Measurements from ENCODE around the gene ATF7IP2. TPM values are rescaled to one million over a fixed set of nuclear protein-coding genes. Genes with fewer than 3 reads are reported as not detected.

The ATF7IP2 gene
- total and polyA plus RNA-seq, 9 of the 15 experiments (the other 6 are each of a cell fraction or from before 2014, with no cell fraction given): 131 to 515 (median 196) TPM

GRCh38 chr16:10480151-10480550 lies 94.3 kb downstream of the ATF7IP2 start (continued):
- TF ChIP-seq, protein P1, sequence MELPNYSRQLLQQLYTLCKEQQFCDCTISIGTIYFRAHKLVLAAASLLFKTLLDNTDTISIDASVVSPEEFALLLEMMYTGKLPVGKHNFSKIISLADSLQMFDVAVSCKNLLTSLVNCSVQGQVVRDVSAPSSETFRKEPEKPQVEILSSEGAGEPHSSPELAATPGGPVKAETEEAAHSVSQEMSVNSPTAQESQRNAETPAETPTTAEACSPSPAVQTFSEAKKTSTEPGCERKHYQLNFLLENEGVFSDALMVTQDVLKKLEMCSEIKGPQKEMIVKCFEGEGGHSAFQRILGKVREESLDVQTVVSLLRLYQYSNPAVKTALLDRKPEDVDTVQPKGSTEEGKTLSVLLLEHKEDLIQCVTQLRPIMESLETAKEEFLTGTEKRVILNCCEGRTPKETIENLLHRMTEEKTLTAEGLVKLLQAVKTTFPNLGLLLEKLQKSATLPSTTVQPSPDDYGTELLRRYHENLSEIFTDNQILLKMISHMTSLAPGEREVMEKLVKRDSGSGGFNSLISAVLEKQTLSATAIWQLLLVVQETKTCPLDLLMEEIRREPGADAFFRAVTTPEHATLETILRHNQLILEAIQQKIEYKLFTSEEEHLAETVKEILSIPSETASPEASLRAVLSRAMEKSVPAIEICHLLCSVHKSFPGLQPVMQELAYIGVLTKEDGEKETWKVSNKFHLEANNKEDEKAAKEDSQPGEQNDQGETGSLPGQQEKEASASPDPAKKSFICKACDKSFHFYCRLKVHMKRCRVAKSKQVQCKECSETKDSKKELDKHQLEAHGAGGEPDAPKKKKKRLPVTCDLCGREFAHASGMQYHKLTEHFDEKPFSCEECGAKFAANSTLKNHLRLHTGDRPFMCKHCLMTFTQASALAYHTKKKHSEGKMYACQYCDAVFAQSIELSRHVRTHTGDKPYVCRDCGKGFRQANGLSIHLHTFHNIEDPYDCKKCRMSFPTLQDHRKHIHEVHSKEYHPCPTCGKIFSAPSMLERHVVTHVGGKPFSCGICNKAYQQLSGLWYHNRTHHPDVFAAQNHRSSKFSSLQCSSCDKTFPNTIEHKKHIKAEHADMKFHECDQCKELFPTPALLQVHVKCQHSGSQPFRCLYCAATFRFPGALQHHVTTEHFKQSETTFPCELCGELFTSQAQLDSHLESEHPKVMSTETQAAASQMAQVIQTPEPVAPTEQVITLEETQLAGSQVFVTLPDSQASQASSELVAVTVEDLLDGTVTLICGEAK (IDR thresholded peaks at IDR 0.05): no peak
- TF ChIP-seq, protein P1 (CRISPR knock-in tag; IDR thresholded peaks at IDR 0.05): no peak
- TF ChIP-seq POLR2G (IDR thresholded peaks at IDR 0.05; ENCODE audit: low read depth, low read length): no peak
